ENCODE data around the gene DGLUCY.
"Not testable (repeated sequence)": the region's sequence is repeated elsewhere in the genome, so short reads cannot be mapped to it uniquely, and the experiment has no call there.

The DGLUCY gene, protein sequence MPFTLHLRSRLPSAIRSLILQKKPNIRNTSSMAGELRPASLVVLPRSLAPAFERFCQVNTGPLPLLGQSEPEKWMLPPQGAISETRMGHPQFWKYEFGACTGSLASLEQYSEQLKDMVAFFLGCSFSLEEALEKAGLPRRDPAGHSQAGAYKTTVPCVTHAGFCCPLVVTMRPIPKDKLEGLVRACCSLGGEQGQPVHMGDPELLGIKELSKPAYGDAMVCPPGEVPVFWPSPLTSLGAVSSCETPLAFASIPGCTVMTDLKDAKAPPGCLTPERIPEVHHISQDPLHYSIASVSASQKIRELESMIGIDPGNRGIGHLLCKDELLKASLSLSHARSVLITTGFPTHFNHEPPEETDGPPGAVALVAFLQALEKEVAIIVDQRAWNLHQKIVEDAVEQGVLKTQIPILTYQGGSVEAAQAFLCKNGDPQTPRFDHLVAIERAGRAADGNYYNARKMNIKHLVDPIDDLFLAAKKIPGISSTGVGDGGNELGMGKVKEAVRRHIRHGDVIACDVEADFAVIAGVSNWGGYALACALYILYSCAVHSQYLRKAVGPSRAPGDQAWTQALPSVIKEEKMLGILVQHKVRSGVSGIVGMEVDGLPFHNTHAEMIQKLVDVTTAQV

DNA sequence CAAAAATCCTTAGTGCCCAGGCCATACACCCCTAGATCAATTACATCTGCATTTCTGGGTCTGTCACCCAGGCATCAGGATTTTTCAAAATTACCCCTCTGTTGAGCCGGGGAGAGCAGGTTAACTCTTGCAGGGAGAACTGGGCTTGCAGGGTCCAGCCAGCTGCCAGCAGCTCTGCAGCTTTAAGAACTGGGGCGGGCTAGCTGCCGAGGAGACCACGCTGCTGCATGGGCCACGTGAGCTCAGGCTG lies at the start of gene DGLUCY:
TSS of gene DGLUCY (plus strand) at position 245 of the 250 bp plus-strand sequence. CDS start 46,222 bp downstream, outside the sequence.
- no peak for FAIRE-seq

DNA sequence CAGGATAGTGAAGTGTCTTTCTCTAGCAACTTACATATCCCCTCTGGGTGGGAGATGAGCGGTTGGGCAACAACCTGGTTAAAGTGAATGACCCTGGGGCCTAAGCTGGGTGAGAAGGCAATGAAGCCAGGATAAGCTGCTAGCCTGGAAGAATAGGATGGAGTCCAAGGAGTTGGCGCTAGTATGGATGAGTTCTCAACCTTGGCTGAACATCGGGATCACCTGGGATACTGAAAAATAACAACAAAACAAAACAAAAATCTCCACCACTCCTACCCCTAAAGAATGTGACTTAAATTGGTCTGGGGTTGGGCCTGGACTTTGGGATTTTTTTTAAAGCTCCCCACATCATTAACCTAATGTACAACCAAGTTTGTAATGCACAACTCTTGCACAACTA lies 48.6 kb upstream of the DGLUCY start:
- no peak for FAIRE-seq

DNA sequence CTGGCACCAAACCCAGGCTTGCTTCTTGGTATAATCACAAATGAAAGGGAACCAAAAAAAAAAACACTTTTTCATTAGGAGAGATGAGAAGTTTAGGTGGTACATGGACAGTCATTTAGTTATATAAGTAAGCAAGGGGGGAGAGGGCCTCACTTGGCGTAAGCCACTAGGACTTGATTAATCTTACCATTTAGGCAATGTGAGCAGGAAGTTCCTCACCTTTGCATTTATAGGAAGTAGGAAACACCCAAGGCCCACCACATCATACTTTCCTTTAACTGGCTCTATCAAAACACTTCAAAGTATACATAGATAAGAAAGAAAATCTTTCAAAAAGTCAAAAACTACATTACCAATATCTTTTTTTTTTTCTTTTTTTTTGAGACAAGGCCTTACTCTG lies 46.7 kb upstream of the DGLUCY start:
- FAIRE-seq: no peak

DNA sequence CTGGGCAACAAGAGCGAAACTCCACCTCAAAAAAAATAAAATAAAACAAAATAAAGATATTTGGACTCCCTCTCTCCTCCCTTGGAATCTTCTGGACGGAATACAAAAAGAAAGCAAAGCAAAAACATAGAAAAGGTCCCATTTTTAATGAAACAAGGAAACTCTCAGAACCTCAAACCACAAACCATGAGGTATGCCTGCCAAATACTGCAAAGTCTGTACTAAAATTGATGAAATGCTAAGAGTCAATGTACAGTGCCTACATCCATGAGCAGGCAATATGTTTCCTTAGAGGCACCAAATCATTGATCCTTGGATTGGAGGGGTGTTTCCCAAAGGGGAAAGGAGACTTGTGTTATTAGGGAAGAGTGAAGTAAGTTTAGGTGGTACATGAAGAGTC lies 45.2 kb upstream of the DGLUCY start:
- FAIRE-seq: no peak

DNA sequence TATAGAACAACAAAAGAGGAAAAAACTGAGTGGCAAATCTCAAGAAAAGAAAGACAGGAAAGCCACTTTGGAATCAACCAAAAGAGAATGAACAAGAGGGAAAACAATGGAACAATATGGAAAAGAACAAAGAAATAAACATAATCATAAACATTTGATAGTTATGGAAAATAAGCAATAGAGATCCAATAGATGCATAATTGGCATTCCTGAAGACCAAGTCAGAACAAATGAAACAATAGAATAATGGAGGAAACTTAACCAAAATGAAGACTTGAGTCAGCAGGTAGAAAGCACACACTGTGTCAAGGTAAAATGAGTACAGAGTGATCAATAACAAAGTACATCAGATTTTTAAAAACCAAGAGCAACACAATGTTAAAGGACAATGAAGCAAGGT lies 43.3 kb upstream of the DGLUCY start:
- FAIRE-seq: no peak

DNA sequence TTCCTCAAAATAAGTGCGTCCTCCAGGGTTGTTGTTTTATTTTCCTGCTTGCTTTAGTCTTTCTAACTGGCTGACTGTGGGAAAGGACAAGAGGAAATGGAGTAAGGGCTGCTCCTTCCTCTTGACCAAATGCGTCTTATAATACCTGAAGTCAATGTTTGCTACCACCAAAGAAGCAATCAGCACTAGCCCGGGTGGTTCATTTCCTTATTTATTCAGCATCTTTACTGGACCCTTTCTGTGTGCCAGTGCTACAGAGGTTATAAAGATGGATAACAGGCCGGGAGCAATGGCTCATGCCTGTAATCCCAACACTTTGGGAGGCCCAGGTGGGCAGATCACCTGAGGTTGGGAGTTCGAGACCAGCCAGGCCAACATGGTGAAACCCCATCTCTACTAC lies 38.3 kb upstream of the DGLUCY start:
- FAIRE-seq: no peak

DNA sequence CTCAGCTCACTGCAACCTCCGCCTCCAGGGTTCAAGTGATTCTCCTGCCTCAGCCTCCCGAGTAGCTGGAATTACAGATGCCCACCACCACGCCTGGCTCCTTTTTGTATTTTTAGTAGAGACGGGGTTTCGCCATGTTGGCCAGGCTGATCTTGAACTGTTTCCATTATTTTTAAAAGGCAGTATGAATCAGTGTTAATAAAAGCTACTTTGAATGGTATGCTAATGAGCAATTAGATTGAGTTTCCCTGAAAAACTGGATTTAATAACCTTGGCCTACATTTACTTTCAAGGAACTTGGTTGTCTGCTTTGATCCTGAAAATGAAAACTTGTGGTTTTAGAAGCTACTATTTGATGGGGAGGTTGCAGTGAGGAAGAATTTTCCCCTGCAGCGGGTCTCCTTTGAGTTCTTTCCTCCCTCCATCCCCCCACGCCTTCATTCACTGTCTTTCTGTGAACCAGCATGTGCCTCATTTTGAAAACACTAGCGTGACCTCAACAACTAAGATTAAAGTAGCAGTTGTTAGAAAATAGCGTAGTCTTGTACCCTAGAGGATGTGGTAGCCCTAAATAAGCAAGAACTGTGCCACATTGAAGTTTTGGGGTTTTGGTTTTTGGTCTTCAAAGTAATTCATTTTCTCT lies 35.7 kb upstream of the DGLUCY start:
- no peak for FAIRE-seq

DNA sequence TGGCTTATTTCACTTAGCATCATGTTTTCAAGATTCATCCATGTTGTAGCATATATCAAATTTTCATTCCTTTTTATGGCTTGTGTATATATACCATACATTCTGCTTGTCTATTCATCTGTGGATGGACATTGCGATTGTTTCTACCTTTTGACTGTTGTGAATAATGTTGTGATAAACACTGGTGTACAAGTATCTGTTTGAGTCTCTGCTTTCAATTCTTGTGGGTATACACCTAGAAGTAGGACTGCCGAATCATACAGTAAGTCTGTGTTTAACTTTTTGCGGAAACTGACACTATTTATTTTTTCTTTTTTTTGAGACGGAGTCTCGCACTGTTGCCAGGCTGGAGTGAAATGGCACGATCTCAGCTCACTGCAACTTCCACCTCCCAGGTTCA lies 33.8 kb upstream of the DGLUCY start:
- FAIRE-seq: no peak

DNA sequence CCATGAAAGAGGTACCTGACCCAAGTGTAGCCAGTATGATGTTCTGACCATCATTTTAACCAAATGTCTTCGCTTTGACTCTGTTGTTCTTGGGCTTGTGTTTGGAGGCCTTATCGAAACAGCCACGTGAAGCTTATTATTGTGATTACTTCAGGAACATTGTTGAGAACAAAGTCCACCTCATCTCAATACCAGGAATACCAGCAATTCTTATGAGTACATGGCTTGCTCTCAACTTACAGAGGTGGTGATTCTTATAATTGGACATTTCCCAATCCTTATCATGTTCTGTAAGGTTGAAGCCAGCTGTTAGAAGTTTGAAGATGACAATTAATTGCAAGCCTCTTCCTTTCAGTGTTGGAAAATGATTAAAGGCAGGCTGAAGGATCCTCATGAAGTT lies 31.6 kb upstream of the DGLUCY start:
- FAIRE-seq: no peak

DNA sequence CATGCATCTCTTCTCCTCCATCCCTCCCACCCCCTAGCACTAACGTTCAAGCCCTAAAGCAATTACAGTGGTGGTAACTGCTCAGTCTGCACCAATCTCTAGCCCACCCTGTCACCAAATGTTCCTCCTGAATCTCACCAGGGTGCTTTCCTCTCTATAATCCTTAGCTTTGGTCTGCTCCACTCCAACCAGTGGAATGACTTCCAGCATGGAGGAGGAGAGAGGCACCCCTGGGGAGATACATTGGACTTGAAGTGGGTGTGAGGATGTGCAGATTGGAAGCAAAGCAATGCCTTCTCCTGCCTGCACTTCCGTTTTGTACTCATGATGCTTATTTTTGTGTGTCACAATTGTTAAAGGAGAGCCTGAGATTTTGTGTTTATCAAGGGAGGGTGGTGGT lies 29.4 kb upstream of the DGLUCY start:
- no peak for FAIRE-seq

DNA sequence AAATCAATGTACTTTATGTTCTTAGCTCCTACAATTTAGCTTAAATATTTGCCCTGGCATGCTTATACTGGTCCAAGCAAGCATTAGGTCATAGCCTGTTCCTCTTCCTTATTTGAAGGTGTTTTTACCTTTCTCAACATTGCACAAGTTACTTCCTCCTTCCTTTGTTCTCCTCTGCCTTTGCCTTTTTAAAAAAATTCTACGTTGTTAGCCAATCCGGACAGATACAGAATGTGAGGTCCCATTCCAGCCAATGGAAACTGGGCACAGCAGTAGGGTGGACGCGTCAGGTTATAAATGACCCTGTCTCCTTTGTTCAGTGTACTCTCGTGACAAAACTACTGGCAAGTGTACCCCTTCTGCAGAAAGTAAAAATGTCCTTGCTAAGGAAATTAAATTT lies 26.4 kb upstream of the DGLUCY start:
- not testable (repeated sequence) for FAIRE-seq

DNA sequence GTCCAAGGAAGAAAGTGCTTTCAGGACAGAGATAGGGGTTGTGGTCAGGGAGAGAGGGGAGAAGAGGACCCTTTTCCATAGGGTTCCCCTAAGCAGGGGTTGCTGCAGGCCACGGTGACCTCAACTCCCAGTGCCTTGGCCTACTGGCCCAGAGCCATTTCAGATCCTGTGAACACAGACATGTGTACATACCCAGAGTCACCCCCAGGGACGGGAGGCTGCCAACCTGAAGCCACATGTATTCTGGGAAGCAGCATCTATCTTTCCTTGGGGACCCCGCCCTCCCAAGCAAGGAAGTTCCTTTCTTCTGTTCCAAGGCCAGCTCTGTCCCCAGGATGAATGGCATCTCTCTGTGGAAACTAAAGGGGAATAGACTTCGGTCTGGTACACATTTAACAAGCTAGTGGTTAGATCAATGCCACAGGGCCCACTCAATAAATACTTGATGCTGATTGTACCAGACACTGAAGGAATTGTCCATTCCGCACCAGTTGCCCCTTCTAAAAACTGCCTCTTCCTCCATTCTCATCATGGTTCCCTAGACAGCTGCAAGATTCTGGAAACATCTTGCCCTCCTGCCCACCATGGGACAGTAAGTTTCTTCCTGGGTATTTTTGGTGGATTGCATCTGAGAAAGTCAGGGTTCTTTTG lies 25.2 kb upstream of the DGLUCY start:
- no peak for FAIRE-seq

DNA sequence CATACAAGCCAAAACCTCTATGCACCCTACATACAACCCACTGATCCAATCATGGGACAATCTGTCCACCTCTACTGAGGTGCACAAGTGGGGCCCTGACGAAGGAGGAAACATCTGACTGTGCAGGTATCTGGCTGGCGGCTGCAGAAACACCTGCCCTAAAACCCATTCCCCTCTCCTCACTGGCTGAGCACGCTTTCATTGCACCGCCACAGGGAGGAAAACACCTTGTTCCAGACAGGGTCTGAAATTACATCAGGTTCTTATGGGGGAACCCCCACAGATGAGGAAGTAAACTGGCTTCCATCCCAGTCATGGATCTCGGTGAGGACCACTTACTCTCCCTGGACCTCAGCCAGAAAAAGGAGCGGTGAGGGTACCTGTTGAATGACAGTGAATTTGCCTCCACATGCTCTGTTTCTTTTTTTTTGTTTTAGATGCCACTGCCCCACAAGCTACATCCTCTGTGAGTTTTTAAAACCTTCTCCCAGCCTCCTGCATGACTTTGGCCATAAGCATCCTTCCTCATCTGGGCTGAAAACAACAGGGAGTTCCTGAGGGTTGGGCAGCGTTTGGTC lies 23.8 kb upstream of the DGLUCY start:
- no peak for FAIRE-seq

DNA sequence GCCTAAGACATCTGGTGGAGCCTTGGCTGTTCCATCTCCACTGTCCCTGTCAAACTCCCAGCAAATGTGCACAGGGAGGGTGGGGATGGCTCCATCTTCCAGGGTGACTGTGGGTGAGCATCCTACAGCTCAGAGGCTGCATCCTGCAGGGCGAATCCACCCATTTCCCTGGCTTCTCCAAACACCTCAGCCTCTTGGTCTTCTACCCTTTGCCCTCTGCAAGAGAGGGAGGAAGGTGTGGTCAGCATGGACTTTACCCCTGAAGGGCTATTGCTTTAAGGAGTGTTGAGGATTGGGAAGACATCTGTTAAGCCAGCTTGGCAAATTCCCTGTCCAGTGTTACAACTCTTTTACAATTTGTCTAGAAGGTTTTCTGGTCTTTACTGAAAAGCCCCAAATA lies 23.1 kb upstream of the DGLUCY start:
- no peak for FAIRE-seq

DNA sequence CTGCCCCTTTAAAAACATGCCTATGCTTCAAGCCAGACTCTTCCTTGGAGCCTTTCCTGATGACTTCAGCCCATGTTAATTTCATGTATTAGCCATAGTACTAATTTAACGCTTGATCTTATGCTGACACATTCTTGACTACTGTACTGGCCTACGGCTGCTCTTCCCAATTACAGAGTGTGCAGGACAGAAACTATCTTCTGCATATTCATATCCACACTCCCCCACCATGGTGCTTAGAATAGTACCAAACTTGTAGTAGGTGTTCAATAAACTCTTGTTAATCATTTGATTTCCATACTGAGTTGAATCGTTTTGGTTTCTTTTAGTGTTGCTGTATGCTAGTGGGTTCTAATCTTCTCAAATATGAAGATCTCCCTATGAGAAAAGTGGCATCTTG lies 21.8 kb upstream of the DGLUCY start:
- FAIRE-seq: no peak

DNA sequence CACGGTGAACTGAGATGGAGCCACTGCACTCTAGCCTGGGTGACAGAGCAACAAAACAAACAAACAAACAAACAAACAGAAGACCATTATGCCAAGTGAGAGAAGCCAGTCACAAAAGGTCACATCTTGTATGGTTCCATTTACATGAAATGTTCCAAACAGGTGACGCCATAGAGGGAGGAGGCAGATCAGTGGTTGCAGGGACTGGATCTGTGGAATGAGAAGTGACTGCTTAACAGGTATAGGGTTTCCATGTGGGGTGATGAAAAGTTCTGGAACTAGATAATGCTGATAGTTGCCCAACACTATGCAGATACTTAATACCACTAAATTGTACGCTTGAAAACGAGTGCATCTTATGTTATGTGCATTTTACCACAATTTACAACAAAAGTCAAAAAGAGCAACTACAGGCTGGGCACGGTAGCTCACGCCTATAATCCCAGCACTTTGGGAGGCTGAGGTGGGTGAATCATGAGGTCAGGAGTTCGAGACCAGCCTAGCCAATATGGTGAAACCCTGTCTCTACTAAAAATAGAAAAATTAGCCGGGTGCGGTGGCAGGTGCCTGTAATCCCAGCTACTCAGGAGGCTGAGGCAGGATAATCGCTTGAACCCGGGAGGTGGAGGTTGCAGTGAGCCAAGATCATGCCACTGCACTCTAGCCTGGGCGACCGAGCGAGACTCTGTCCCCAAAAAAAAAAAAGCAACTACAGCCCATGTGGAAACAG lies 20.0 kb upstream of the DGLUCY start:
- not testable (repeated sequence) for FAIRE-seq

DNA sequence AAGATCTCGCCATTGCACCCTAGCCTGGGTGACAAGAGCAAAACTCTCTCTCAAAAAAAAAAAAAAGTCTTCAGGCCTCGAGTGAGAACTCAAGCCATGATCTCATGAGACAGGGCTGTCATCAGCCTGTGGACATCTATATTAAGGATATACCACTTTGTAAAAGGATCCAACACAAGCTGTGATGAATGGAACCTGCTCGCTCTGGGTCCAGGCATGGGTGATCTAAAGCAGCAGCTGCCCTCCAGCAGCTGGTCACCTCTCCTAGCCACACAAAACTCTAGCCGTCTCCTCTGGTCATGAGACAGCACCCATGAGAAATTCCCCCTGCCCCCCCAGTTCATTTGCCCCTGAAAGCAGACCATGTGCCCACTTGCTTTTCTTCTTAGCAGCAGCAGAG lies 19.1 kb upstream of the DGLUCY start:
- FAIRE-seq: no peak

DNA sequence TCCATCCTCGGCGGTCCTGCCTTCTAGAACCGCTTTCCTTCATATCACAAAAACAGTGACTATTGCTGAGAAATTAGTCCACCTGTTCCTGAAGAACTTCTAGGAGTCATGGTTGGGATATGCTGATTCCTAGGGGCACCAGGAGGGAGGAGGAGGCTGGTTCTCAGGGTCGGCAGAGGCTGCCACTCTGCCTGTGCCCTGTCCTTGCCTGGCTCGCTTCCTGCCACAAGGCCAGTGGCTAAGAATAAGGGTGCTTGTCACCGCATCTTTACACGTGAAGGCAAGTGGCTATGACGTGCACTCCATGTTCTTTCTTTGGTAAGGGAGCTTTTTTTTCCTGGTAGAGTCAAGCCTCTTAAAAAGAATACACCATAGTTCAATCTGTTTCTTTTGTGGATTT lies 18.7 kb upstream of the DGLUCY start:
- FAIRE-seq: no peak

DNA sequence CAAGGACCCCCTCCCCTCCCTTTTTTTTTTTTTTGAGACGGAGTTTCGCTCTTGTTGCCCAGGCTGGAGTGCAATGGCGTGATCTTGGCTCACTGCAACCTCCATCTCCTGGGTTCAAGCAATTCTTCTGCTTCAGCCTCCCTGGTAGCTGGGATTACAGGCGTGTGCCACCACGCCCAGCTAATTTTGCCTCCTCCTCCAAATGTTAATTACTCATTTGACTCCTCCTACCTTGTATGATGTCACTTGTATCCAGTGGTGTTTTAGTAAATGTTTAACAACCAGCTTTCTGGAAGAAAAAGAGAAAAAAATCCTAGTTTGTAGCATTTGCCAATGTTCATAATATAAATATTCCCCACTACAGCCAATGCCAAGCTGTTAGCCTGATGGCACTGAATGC lies 16.2 kb upstream of the DGLUCY start:
- not testable (repeated sequence) for FAIRE-seq

DNA sequence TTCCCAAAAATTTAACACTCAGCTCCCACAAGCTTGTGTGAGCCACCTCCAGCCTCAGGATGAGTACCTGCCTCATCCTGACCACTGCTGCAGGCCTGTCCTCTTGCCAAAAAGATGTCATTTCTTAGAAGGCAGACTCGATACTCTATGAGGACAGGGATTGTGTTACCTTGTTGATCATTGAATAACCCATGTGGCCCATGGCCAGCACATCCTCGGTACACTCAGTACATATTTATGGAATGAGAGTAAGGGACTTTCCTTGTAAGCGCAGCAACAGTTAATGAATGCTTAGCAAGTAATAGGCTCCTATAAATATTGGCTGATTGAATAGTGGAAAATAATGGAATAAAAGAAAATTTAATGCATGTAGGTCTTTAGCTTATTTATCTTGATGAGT lies 15.3 kb upstream of the DGLUCY start:
- no peak for FAIRE-seq

DNA sequence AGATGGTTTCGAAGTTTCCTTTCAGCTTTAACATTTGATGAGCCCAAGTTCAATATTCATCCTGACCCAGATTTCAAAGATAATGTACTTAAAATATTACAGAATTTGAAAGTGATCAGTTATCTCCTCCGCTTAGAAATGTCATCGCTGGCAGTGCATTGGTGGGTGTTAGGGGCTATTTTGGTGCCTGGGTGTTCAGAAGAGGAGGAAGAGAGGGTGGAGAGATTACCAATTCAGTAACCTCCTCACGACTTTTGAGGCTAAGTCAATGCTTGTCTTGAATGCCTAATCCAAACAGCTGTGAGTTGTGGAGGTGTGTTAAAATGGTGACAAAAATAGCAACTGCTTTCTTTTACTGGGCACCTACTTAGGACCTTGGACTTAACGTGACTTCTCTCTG lies 13.8 kb upstream of the DGLUCY start:
- FAIRE-seq: no peak

DNA sequence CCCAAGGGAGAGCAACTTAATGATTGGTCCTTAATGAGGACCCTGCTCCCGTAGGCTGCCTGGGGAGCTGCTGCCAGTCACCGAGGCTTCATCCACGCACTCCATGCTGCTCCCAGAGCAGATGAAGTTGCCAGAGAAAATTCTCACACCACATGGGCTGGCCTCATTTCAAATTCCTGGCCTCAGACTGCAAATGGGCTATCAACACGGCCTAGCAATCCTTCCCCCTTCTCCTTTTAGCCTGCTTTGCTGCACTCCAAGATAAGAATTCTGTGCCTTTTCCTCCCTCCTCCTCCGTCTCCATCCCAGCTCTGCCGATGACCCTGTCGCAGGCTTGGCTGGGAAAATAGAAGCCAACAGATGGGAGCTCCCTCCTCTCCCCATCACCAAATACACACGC lies 10.8 kb upstream of the DGLUCY start:
- no peak for FAIRE-seq

All from endometrium (tissue), 2 donors.